NB4 (cell line): ENCODE data around the gene ITGAE.

Source experiments
- DNase-seq: peaks from one replicate; pipeline ENCODE4 v3.0.0; 2010; ENCODE audit warnings: low read depth
- H3K4me3 ChIP-seq: one replicate; pipeline ENCODE4 v1.5.1; 2011; ENCODE audit warnings: mild to moderate bottlenecking, low read depth, low read length, moderate library complexity
- CTCF ChIP-seq: IDR thresholded peaks from one replicate; pipeline ENCODE4 v1.5.1; 2012; ENCODE audit warnings: low read depth, low read length
- MAX ChIP-seq: IDR thresholded peaks from 2 replicates; pipeline ENCODE4 v1.6.1; 2011; ENCODE audit warnings: low read depth, low read length
- MYC ChIP-seq: IDR thresholded peaks from 2 replicates; pipeline ENCODE4 v1.6.1; 2011; ENCODE audit warnings: low read depth, low read length
- POLR2A ChIP-seq: IDR thresholded peaks from 2 replicates; pipeline ENCODE4 v1.6.1; 2011; ENCODE audit warnings: mild to moderate bottlenecking; ENCODE audit not compliant: insufficient read length; ENCODE audit errors: extremely low read depth

The ITGAE gene

GRCh38 chr17:3826191-3826590, 25.2 kb upstream of the ITGAE start:
- no peak for TF ChIP-seq POLR2A
- no peak for TF ChIP-seq MAX
- TF ChIP-seq CTCF = no peak
- TF ChIP-seq MYC = no peak
- no peak for DNase-seq
- H3K4me3 ChIP-seq = no peak overlapping the region

- no peak for DNase-seq
- TF ChIP-seq MAX (no peak), CTCF (no peak), POLR2A (no peak), MYC (no peak)
Measured at GRCh38 chr17:3821101-3821500, 20.1 kb upstream of the ITGAE start.

GRCh38 chr17:3818786-3819185, 17.8 kb upstream of the ITGAE start:
- DNase-seq = no peak
- no peak for TF ChIP-seq MYC
- TF ChIP-seq POLR2A = no peak
- H3K4me3 ChIP-seq = no peak overlapping the region

More at GRCh38 chr17:3821101-3821500, 20.1 kb upstream of the ITGAE start:
- no peak overlapping the region for H3K4me3 ChIP-seq

- TF ChIP-seq MYC = no peak
- no peak for TF ChIP-seq MAX
- TF ChIP-seq POLR2A = no peak
- no peak for TF ChIP-seq CTCF
- H3K4me3 ChIP-seq = no peak overlapping the region
- DNase-seq = no peak
Measured at GRCh38 chr17:3817851-3818605, 17.0 kb upstream of the ITGAE start.

GRCh38 chr17:3815925-3816324, 14.9 kb upstream of the ITGAE start:
- TF ChIP-seq CTCF (no peak), POLR2A (no peak), MYC (no peak), MAX (no peak)

GRCh38 chr17:3815122-3815521, 14.1 kb upstream of the ITGAE start:
- TF ChIP-seq MYC (no peak), MAX (no peak), CTCF (no peak), POLR2A (no peak)
- no peak for DNase-seq
- no peak overlapping the region for H3K4me3 ChIP-seq

More at GRCh38 chr17:3815925-3816324, 14.9 kb upstream of the ITGAE start:
- H3K4me3 ChIP-seq = no peak overlapping the region
- no peak for DNase-seq
